Liver (tissue), 9 donors: ENCODE results near the gene TACR1. TPM values are rescaled to one million over a fixed set of nuclear protein-coding genes. Genes with fewer than 3 reads are reported as not detected.

Source experiments
- DNase-seq: peaks from one replicate; pipeline ENCODE4 v3.0.0-alpha.2; 2017; ENCODE audit warnings: low spot score
- H3K27ac ChIP-seq, 2 donors: one replicate each; pipeline ENCODE4 v1.7.0; 2013; ENCODE audit warnings: inconsistent platforms in 2 of 2, low read length in 2 of 2, control low read depth in 1 of 2, low read depth in 1 of 2, mild to moderate bottlenecking in 1 of 2
- H3K27me3 ChIP-seq, 4 donors: one replicate each; pipeline versions ENCODE4 v1.6.1 to v1.7.0; 2013; ENCODE audit warnings: low read length in 3 of 4, inconsistent platforms in 1 of 4, mild to moderate bottlenecking in 1 of 4, moderate library complexity in 1 of 4; ENCODE audit not compliant: control insufficient read depth in 4 of 4, insufficient read depth in 4 of 4
- H3K36me3 ChIP-seq, 4 donors: one replicate each; pipeline versions ENCODE4 v1.6.1 to v1.7.0; 2013; ENCODE audit warnings: low read length in 3 of 4, mild to moderate bottlenecking in 3 of 4, low read depth in 1 of 4, moderate library complexity in 1 of 4; ENCODE audit not compliant: control insufficient read depth in 4 of 4, insufficient read depth in 3 of 4
- H3K4me1 ChIP-seq, 4 donors: one replicate each; pipeline versions ENCODE4 v1.6.1 to v1.7.0; 2013; ENCODE audit warnings: low read length in 3 of 4, mild to moderate bottlenecking in 3 of 4, moderate library complexity in 1 of 4; ENCODE audit not compliant: control insufficient read depth in 4 of 4, insufficient read depth in 4 of 4
- H3K4me3 ChIP-seq, 3 donors: one replicate each; pipeline versions ENCODE4 v1.6.1 to v1.7.0; 2013; ENCODE audit warnings: low read length in 3 of 3, control low read depth in 1 of 3, low read depth in 1 of 3, mild to moderate bottlenecking in 1 of 3
- H3K9ac ChIP-seq, 2 donors: one replicate each; pipeline ENCODE4 v1.7.0; 2013; ENCODE audit warnings: low read length in 2 of 2, mild to moderate bottlenecking in 2 of 2, moderate library complexity in 2 of 2, control low read depth in 1 of 2, low read depth in 1 of 2
- H3K9me3 ChIP-seq, 4 donors: one replicate each; pipeline versions ENCODE4 v1.6.1 to v1.7.0; 2013; ENCODE audit warnings: low read length in 3 of 4; ENCODE audit not compliant: control insufficient read depth in 4 of 4
- EGR1 ChIP-seq, 2 donors: IDR thresholded peaks; 2 replicates each; pipeline ENCODE4 v1.6.1; 2016 to 2018; ENCODE audit warnings: antibody characterized with exemption in 2 of 2, low read depth in 2 of 2
- FOXA1 ChIP-seq: IDR thresholded peaks from 2 replicates; pipeline ENCODE4 v1.6.1; 2016; ENCODE audit warnings: antibody characterized with exemption
- FOXA2 ChIP-seq: IDR thresholded peaks from 2 replicates; pipeline ENCODE4 v1.6.1; 2016; ENCODE audit warnings: antibody characterized with exemption
- GABPA ChIP-seq, 2 donors: IDR thresholded peaks in 1 of 2; conservative IDR thresholded peaks in 1 of 2; 2 replicates each; pipeline ENCODE4 v1.6.1; 2016; ENCODE audit warnings: antibody characterized with exemption in 2 of 2, mild to moderate bottlenecking in 1 of 2, moderate library complexity in 1 of 2
- HNF4A ChIP-seq, 2 donors: conservative IDR thresholded peaks; 2 replicates each; pipeline ENCODE4 v1.6.1; 2016; ENCODE audit warnings: antibody characterized with exemption in 2 of 2, mild to moderate bottlenecking in 2 of 2
- HNF4G ChIP-seq: IDR thresholded peaks from 2 replicates; pipeline ENCODE4 v1.6.1; 2016; ENCODE audit warnings: antibody characterized with exemption
- JUND ChIP-seq, 2 donors: IDR thresholded peaks; 2 replicates each; pipeline ENCODE4 v1.6.1; 2016; ENCODE audit warnings: antibody characterized with exemption in 2 of 2
- MAX ChIP-seq: IDR thresholded peaks from 2 replicates; pipeline ENCODE4 v1.6.1; 2016; ENCODE audit warnings: antibody characterized with exemption
- NR2F2 ChIP-seq: IDR thresholded peaks from 2 replicates; pipeline ENCODE4 v1.6.1; 2016; ENCODE audit warnings: antibody characterized with exemption
- RAD21 ChIP-seq, 2 donors: IDR thresholded peaks; 2 replicates each; pipeline ENCODE4 v1.6.1; 2016; ENCODE audit warnings: antibody characterized with exemption in 2 of 2, mild to moderate bottlenecking in 2 of 2
- REST ChIP-seq: IDR thresholded peaks from 2 replicates; pipeline ENCODE4 v1.6.1; 2016; ENCODE audit warnings: antibody characterized with exemption, mild to moderate bottlenecking
- RXRA ChIP-seq, 2 donors: IDR thresholded peaks; 2 replicates each; pipeline ENCODE4 v1.6.1; 2017 to 2018; ENCODE audit warnings: antibody characterized with exemption in 2 of 2, mild to moderate bottlenecking in 1 of 2
- SP1 ChIP-seq: IDR thresholded peaks from 2 replicates; pipeline ENCODE4 v1.6.1; 2018; ENCODE audit warnings: antibody characterized with exemption, mild to moderate bottlenecking
- TAF1 ChIP-seq: conservative IDR thresholded peaks from 2 replicates; pipeline ENCODE4 v1.6.1; 2016; ENCODE audit warnings: antibody characterized with exemption, mild to moderate bottlenecking
- YY1 ChIP-seq: IDR thresholded peaks from 2 replicates; pipeline ENCODE4 v1.6.1; 2016; ENCODE audit warnings: antibody characterized with exemption, mild to moderate bottlenecking
- ZBTB33 ChIP-seq: IDR thresholded peaks from 2 replicates; pipeline ENCODE4 v1.6.1; 2016; ENCODE audit warnings: antibody characterized with exemption
- WGBS: extraction: QIAGEN DNeasy Blood & Tissue Kit; methylation state at CpG from one replicate; pipeline ENCODE4 v1.1.7; 2013; 5-methylcytosine and 5-hydroxymethylcytosine counted together
- polyA plus RNA-seq, 2 donors: library from polyadenylated mRNA; stranded (reverse) in 1 of 2; unstranded in 1 of 2; fragments of 200-250 nt in 1 of 2; fragments of >200 nt in 1 of 2; fragmentation: Nextera tagmentation in 1 of 2; extraction: Ambion mirVana in 1 of 2; gene quantifications; one replicate each; pipeline versions ENCODE4 v1.2.1 to v1.2.3, GENCODE V29; 2013 to 2015
- total RNA-seq, 2 donors: library from RNA; depleted of rRNA; stranded (reverse); fragments of >200 nt; gene quantifications; one replicate each; pipeline ENCODE4 v1.2.3, GENCODE V29; 2014
- TF ChIP-seq, protein P1 (sequence below): fragments of 150-350 bp; IDR thresholded peaks from 2 replicates; pipeline ENCODE4 v1.5.1; 2017; ENCODE audit warnings: improper control_type of control experiment, low read depth, low read length; ENCODE audit not compliant: missing input control
- TF ChIP-seq, protein P2 (sequence below): IDR thresholded peaks from 2 replicates; pipeline ENCODE4 v1.6.1; 2016; ENCODE audit warnings: antibody characterized with exemption
- donor health status: healthy.
- donor health status: healthy.
- donor health status: healthy.
- donor health status: healthy.
- donor health status: healthy.

Gene TACR1
- total and polyA plus RNA-seq, 4 donors, result 0.02 to 0.84 (median 0.14) TPM; not detected in 1

GRCh38 chr2:75063906-75064305 lies 135.4 kb downstream of the TACR1 start:
- DNase-seq, result no peak
- no peaks in the 10 kb centered on the region for H3K4me1 ChIP-seq
- H3K27ac ChIP-seq, result no peak overlapping the region
- H3K36me3 ChIP-seq, result no peaks in the 10 kb centered on the region
- H3K9ac ChIP-seq, result no peak overlapping the region
- no peak overlapping the region for H3K4me3 ChIP-seq
- TF ChIP-seq RAD21 (IDR thresholded peaks at IDR 0.05) (no peak), REST (no peak), HNF4G (no peak), NR2F2 (no peak), GABPA (IDR thresholded peaks at IDR 0.05 in 1 of 2, conservative IDR thresholded peaks at IDR 0.05 in 1 of 2) (no peak), HNF4A (conservative IDR thresholded peaks at IDR 0.05) (no peak), FOXA2 (no peak), JUND (IDR thresholded peaks at IDR 0.05) (no peak), TAF1 (no peak), EGR1 (IDR thresholded peaks at IDR 0.05; ENCODE audit: low read depth in 2 of 2) (no peak), RXRA (IDR thresholded peaks at IDR 0.05) (no peak), ZBTB33 (no peak), SP1 (no peak)
- TF ChIP-seq, protein P1, sequence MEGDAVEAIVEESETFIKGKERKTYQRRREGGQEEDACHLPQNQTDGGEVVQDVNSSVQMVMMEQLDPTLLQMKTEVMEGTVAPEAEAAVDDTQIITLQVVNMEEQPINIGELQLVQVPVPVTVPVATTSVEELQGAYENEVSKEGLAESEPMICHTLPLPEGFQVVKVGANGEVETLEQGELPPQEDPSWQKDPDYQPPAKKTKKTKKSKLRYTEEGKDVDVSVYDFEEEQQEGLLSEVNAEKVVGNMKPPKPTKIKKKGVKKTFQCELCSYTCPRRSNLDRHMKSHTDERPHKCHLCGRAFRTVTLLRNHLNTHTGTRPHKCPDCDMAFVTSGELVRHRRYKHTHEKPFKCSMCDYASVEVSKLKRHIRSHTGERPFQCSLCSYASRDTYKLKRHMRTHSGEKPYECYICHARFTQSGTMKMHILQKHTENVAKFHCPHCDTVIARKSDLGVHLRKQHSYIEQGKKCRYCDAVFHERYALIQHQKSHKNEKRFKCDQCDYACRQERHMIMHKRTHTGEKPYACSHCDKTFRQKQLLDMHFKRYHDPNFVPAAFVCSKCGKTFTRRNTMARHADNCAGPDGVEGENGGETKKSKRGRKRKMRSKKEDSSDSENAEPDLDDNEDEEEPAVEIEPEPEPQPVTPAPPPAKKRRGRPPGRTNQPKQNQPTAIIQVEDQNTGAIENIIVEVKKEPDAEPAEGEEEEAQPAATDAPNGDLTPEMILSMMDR, result no peak
- TF ChIP-seq, protein P2, sequence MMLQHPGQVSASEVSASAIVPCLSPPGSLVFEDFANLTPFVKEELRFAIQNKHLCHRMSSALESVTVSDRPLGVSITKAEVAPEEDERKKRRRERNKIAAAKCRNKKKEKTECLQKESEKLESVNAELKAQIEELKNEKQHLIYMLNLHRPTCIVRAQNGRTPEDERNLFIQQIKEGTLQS, result no peak
- H3K9me3 ChIP-seq, result no peaks in the 10 kb centered on the region
- 75% methylated on average over 1 of the region's 1 CpG for WGBS
- H3K27me3 ChIP-seq, result no peaks in the 10 kb centered on the region

DNA sequence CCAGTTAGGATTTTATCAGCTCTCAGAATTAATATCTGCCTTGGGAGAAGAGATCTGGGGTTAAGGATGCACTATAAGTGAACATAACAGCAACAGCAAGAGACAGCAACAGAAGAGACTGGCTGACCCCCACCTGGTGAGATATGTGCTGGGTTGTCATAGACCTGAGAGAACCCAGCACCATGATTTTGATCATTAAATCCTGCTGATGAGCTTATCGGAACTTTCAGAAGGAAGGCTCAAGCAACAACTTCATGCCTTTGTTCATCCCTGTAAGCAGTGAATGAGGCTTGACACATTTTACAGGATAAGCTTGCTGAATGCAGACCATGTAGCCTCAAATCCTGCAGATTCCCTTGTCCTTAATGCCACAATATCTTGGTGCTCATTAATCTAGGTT lies 140.9 kb downstream of the TACR1 start:
- Histone ChIP-seq H3K36me3 (no peaks in the 10 kb centered on the region), H3K9me3 (no peaks in the 10 kb centered on the region), H3K4me1 (no peaks in the 10 kb centered on the region), H3K9ac (no peak overlapping the region), H3K27me3 (no peaks in the 10 kb centered on the region), H3K27ac (no peak overlapping the region), H3K4me3 (no peak overlapping the region)
- no peak for DNase-seq
- TF ChIP-seq HNF4A (conservative IDR thresholded peaks at IDR 0.05) (no peak), FOXA1 (no peak), ZBTB33 (no peak), RAD21 (IDR thresholded peaks at IDR 0.05) (no peak), TAF1 (no peak), EGR1 (IDR thresholded peaks at IDR 0.05; ENCODE audit: low read depth in 2 of 2) (no peak), RXRA (IDR thresholded peaks at IDR 0.05) (no peak), HNF4G (no peak), YY1 (no peak), MAX (no peak), REST (no peak), SP1 (no peak), NR2F2 (no peak), JUND (IDR thresholded peaks at IDR 0.05) (no peak)
- TF ChIP-seq, protein P2, result no peak
- 94% methylated on average over 1 of the region's 1 CpG for WGBS
